ENCODE results near the gene GPSM3.

DNA sequence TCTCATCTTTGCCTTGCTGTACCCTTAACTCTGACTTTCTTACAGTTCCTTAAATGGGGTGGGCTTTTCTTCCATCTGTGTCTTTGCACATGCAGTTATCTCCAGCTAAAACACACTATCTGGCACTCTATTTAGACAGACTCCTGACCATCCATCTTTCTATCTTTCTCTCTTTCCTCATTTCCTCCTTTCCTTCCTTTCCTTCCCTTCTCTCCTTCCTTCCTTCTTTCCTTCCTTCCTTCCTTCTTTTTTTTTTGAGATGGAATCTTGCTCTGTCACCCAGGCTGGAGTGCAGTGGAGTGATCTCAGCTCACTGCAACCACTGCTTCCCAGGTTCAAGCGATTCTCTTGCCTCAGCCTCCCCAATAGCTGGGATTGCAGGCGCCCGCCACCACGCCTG is 23.2 kb upstream of the GPSM3 start:
- TF ChIP-seq, protein P1, sequence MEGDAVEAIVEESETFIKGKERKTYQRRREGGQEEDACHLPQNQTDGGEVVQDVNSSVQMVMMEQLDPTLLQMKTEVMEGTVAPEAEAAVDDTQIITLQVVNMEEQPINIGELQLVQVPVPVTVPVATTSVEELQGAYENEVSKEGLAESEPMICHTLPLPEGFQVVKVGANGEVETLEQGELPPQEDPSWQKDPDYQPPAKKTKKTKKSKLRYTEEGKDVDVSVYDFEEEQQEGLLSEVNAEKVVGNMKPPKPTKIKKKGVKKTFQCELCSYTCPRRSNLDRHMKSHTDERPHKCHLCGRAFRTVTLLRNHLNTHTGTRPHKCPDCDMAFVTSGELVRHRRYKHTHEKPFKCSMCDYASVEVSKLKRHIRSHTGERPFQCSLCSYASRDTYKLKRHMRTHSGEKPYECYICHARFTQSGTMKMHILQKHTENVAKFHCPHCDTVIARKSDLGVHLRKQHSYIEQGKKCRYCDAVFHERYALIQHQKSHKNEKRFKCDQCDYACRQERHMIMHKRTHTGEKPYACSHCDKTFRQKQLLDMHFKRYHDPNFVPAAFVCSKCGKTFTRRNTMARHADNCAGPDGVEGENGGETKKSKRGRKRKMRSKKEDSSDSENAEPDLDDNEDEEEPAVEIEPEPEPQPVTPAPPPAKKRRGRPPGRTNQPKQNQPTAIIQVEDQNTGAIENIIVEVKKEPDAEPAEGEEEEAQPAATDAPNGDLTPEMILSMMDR (IDR thresholded peaks at IDR 0.05): no peak
- no peak for TF ChIP-seq POLR2A (IDR thresholded peaks at IDR 0.05)

Measured in tibial nerve (tissue), 3 donors.